GM12878 (cell line): Measurements from ENCODE around the gene ZNF700. TPM values are rescaled to one million over a fixed set of nuclear protein-coding genes. Genes with fewer than 3 reads are reported as not detected.

ENCODE experiments used
- BHLHE40 ChIP-seq, 2 experiments: fragments of 450-650 bp in 1 of 2; IDR thresholded peaks; 2 replicates each; pipeline ENCODE4 v1.6.1; 2011 to 2017; ENCODE audit warnings: low read depth in 2 of 2, borderline replicate concordance in 1 of 2, improper control_type of control experiment in 1 of 2, low read length in 1 of 2, mild to moderate bottlenecking in 1 of 2
- CBX3 ChIP-seq: fragments of 200-600 bp; sonication (generic); IDR thresholded peaks from 2 replicates; pipeline ENCODE4 v1.6.1; 2016; ENCODE audit warnings: low read depth, borderline replicate concordance
- CREB1 ChIP-seq: IDR thresholded peaks from 2 replicates; pipeline ENCODE4 v1.6.1; 2012; ENCODE audit warnings: low read depth, mild to moderate bottlenecking, inconsistent platforms
- CREM ChIP-seq: IDR thresholded peaks from 2 replicates; pipeline ENCODE4 v1.6.1; 2014; ENCODE audit warnings: antibody characterized with exemption, low read depth
- E2F4 ChIP-seq: IDR thresholded peaks from 2 replicates; pipeline ENCODE4 v1.6.1; 2012; ENCODE audit warnings: low read depth, low read length, improper control_type of control experiment
- ELK1 ChIP-seq: IDR thresholded peaks from 2 replicates; pipeline ENCODE4 v1.6.1; 2012; ENCODE audit warnings: low read depth, low read length, improper control_type of control experiment
- FOXK2 ChIP-seq: fragments of 450-650 bp; IDR thresholded peaks from 2 replicates; pipeline ENCODE4 v1.6.1; 2017; ENCODE audit warnings: mild to moderate bottlenecking, moderate library complexity
- HCFC1 ChIP-seq: fragments of 150-350 bp; IDR thresholded peaks from 2 replicates; pipeline ENCODE4 v1.6.1; 2014; ENCODE audit warnings: low read length
- JUND ChIP-seq: IDR thresholded peaks from 2 replicates; pipeline ENCODE4 v1.6.1; 2012; ENCODE audit warnings: low read depth, mild to moderate bottlenecking, low read length, improper control_type of control experiment, moderate library complexity
- MTA3 ChIP-seq: IDR thresholded peaks from 2 replicates; pipeline ENCODE4 v1.6.1; 2012; ENCODE audit warnings: low read length, inconsistent platforms, borderline replicate concordance
- NR2F1 ChIP-seq: fragments of 450-650 bp; conservative IDR thresholded peaks from 2 replicates; pipeline ENCODE4 v1.6.1; 2017; ENCODE audit warnings: mild to moderate bottlenecking
- POLR2A ChIP-seq: IDR thresholded peaks from 2 replicates; pipeline ENCODE4 v1.6.1; 2011; ENCODE audit warnings: low read depth, mild to moderate bottlenecking, low read length
- POLR2AphosphoS5 ChIP-seq: IDR thresholded peaks from 2 replicates; pipeline ENCODE4 v1.6.1; 2011; ENCODE audit warnings: mild to moderate bottlenecking, low read length, inconsistent platforms
- PRDM15 ChIP-seq: fragments of 450-650 bp; formaldehyde crosslinking; IDR thresholded peaks from 2 replicates; pipeline ENCODE4 v1.4.0; 2020; ENCODE audit warnings: mild to moderate bottlenecking, moderate library complexity
- RELA ChIP-seq: fragments of 450-650 bp; IDR thresholded peaks from 2 replicates; pipeline ENCODE4 v1.8.0; 2014; ENCODE audit warnings: borderline replicate concordance; ENCODE audit not compliant: partially characterized antibody
- SMARCA5 ChIP-seq: fragments of 450-650 bp; IDR thresholded peaks from 2 replicates; pipeline ENCODE4 v1.6.1; 2017; ENCODE audit warnings: mild to moderate bottlenecking
- SREBF1 ChIP-seq: IDR thresholded peaks from 2 replicates; pipeline ENCODE4 v1.6.1; 2012; ENCODE audit warnings: mild to moderate bottlenecking, low read length
- SREBF2 ChIP-seq: IDR thresholded peaks from 2 replicates; pipeline ENCODE4 v1.6.1; 2012; ENCODE audit warnings: mild to moderate bottlenecking, low read length
- TARDBP ChIP-seq: IDR thresholded peaks from 2 replicates; pipeline ENCODE4 v1.6.1; 2016; ENCODE audit warnings: borderline replicate concordance
- ZBTB40 ChIP-seq: fragments of 450-650 bp; IDR thresholded peaks from 2 replicates; pipeline ENCODE4 v1.6.1; 2016; ENCODE audit warnings: mild to moderate bottlenecking, moderate library complexity, borderline replicate concordance
- polyA plus RNA-seq, 11 experiments: library from polyadenylated mRNA; depleted of rRNA in 4 of 11; unstranded in 6 of 11; stranded (reverse) in 5 of 11; fragments of >200 nt; fragmentation: Nextera tagmentation in 4 of 11; fragmentation: Illumina TruSeq in 1 of 11; extraction: Ambion mirVana in 4 of 11; extraction: Trizol in 1 of 11; gene quantifications; 1 replicate in 1 of 11; 2 replicates in 10 of 11; pipeline versions ENCODE4 v1.2.1 to v1.2.3, GENCODE V29; 2011 to 2016; ENCODE audit warnings: inconsistent platforms in 2 of 11, missing spikeins in 2 of 11, low read depth in 1 of 11
- total RNA-seq, 4 experiments: library from RNA; depleted of rRNA in 3 of 4; stranded (reverse); fragments of >200 nt in 3 of 4; fragmentation: Illumina TruSeq in 1 of 4; extraction: Trizol in 1 of 4; gene quantifications; 2 replicates each; pipeline versions ENCODE4 v1.2.1 to v1.2.3, GENCODE V29; 2013 to 2021

ZNF700 gene
- total and polyA plus RNA-seq, 10 of the 15 experiments (the other 5 are each of a cell fraction or from before 2014, with no cell fraction given) = 6.7 to 16.0 (median 11.1) TPM

- TF ChIP-seq SREBF2 (no peak), HCFC1 (0 out of 2 replicates have a peak, but pooled peaks have one; percentile 10), FOXK2 (no peak), RELA (no peak), POLR2A (peak; percentile 81), MTA3 (no peak), TARDBP (no peak), E2F4 (no peak), SMARCA5 (no peak), BHLHE40 (IDR thresholded peaks at IDR 0.05; ENCODE audit: borderline replicate concordance in 1 of 2, low read depth in 2 of 2, low read length in 1 of 2) (peak; percentile 86 to 89), CREB1 (no peak), JUND (no peak), POLR2AphosphoS5 (peak; percentile 94), PRDM15 (CRISPR knock-in tag) (no peak), SREBF1 (no peak), ZBTB40 (peak; percentile 65; the same call in 1 of the 2 replicates), NR2F1 (no peak), CREM (no peak), ELK1 (no peak), CBX3 (no peak)
These were observed 62.7 kb downstream of the ZNF700 start (continued) for GRCh38 chr19:11987405-11988281.
